ENCODE results near the gene TSKU. TPM values are rescaled to one million over a fixed set of nuclear protein-coding genes. Genes with fewer than 3 reads are reported as not detected.

TSKU gene
- polyA plus RNA-seq, 3 donors: not detected

DNA sequence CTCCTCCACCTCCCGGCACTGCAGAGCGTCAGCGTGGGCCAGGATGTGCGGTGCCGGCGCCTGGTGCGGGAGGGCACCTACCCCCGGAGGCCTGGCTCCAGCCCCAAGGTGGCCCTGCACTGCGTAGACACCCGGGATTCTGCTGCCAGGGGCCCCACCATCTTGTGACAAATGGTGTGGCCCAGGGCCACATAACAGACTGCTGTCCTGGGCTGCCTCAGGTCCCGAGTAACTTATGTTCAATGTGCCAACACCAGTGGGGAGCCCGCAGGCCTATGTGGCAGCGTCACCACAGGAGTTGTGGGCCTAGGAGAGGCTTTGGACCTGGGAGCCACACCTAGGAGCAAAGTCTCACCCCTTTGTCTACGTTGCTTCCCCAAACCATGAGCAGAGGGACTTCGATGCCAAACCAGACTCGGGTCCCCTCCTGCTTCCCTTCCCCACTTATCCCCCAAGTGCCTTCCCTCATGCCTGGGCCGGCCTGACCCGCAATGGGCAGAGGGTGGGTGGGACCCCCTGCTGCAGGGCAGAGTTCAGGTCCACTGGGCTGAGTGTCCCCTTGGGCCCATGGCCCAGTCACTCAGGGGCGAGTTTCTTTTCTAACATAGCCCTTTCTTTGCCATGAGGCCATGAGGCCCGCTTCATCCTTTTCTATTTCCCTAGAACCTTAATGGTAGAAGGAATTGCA, 13.5 kb downstream of the TSKU start:
- Histone ChIP-seq H3K4me2 (replicated peaks; ENCODE audit: extremely low read depth, low read length, poor library complexity, severe bottlenecking) (no peak overlapping the region), H3K79me2 (ENCODE audit: insufficient read depth, low read length) (no peaks in the 10 kb centered on the region), H3K36me3 (replicated peaks in 1 of 2; ENCODE audit: control insufficient read depth in 1 of 2, insufficient read depth in 2 of 2, low read length in 2 of 2) (no peaks in the 10 kb centered on the region), H2AFZ (ENCODE audit: insufficient read depth, low read depth, low read length, poor library complexity, severe bottlenecking) (no peak overlapping the region), H3K4me1 (ENCODE audit: control insufficient read depth in 1 of 2, insufficient read depth in 2 of 2, low read length in 2 of 2) (peaks cover 9 to 16% of the 10 kb centered on the region in 2 donors), H3K4me3 (replicated peaks in 1 of 3; ENCODE audit: low read depth in 2 of 3, low read length in 3 of 3) (no peak overlapping the region), H3K9ac (ENCODE audit: insufficient read depth, low read length, poor library complexity, severe bottlenecking) (no peak overlapping the region), H3K9me3 (replicated peaks in 1 of 2; ENCODE audit: control insufficient read depth in 1 of 2, insufficient read depth in 1 of 2, low read length in 2 of 2) (peaks cover 0 to 6% of the 10 kb centered on the region in 2 donors), H3K27me3 (ENCODE audit: control insufficient read depth in 2 of 2, insufficient read depth in 2 of 2, low read length in 2 of 2) (peaks cover 0 to 8% of the 10 kb centered on the region in 2 donors), H3K27ac (ENCODE audit: low read depth in 1 of 2, low read length in 2 of 2) (no peak overlapping the region), H4K20me1 (ENCODE audit: insufficient read depth, low read length) (no peaks in the 10 kb centered on the region)
- TF ChIP-seq, protein P1, sequence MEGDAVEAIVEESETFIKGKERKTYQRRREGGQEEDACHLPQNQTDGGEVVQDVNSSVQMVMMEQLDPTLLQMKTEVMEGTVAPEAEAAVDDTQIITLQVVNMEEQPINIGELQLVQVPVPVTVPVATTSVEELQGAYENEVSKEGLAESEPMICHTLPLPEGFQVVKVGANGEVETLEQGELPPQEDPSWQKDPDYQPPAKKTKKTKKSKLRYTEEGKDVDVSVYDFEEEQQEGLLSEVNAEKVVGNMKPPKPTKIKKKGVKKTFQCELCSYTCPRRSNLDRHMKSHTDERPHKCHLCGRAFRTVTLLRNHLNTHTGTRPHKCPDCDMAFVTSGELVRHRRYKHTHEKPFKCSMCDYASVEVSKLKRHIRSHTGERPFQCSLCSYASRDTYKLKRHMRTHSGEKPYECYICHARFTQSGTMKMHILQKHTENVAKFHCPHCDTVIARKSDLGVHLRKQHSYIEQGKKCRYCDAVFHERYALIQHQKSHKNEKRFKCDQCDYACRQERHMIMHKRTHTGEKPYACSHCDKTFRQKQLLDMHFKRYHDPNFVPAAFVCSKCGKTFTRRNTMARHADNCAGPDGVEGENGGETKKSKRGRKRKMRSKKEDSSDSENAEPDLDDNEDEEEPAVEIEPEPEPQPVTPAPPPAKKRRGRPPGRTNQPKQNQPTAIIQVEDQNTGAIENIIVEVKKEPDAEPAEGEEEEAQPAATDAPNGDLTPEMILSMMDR (IDR thresholded peaks at IDR 0.05): no peak
- intact Hi-C loops (cut with micrococcal nuclease): loop anchor here in 1 of 2 donors (5.0 kb wide), 1 partner anchor 74 kb away; no protein-coding TSS in a partner anchor
- no peak for DNase-seq
- Mint-ChIP-seq H3K4me1 (peaks cover 20% of the 10 kb centered on the region), H3K36me3 (no peaks in the 10 kb centered on the region), H3K4me3 (no peak overlapping the region), H3K9me3 (peaks cover 2 to 8% (median 6%) of the 10 kb centered on the region in 7 donors), H3K27me3 (ENCODE audit: low read depth in 3 of 3) (peaks cover 13 to 23% (median 15%) of the 10 kb centered on the region in 3 donors), H3K27ac (peak overlapping the region in 1 of 7 donors; percentile 77)
- 97% methylated on average over 18 of the region's 20 CpGs for WGBS (ENCODE audit: insufficient coverage)

DNA sequence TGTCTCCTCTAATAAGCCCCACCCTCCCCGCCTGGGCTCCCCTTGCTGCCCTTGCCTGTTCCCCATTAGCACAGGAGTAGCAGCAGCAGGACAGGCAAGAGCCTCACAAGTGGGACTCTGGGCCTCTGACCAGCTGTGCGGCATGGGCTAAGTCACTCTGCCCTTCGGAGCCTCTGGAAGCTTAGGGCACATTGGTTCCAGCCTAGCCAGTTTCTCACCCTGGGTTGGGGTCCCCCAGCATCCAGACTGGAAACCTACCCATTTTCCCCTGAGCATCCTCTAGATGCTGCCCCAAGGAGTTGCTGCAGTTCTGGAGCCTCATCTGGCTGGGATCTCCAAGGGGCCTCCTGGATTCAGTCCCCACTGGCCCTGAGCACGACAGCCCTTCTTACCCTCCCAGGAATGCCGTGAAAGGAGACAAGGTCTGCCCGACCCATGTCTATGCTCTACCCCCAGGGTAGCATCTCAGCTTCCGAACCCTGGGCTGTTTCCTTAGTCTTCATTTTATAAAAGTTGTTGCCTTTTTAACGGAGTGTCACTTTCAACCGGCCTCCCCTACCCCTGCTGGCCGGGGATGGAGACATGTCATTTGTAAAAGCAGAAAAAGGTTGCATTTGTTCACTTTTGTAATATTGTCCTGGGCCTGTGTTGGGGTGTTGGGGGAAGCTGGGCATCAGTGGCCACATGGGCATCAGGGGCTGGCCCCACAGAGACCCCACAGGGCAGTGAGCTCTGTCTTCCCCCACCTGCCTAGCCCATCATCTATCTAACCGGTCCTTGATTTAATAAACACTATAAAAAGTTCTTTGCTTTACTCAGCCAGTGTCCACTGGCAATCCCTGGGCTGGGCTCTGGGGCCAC, 14.4 kb downstream of the TSKU start:
- H3K27ac Mint-ChIP-seq: peak overlapping the region in 1 of 7 donors; percentile 33
- 92% methylated on average over 4 of the region's 11 CpGs for WGBS (ENCODE audit: insufficient coverage)
- no peak overlapping the region for H3K27ac ChIP-seq (ENCODE audit: low read depth in 1 of 2, low read length in 2 of 2)
- no peak overlapping the region for H3K9ac ChIP-seq (ENCODE audit: insufficient read depth, low read length, poor library complexity, severe bottlenecking)
- H3K9me3 ChIP-seq (replicated peaks in 1 of 2; ENCODE audit: control insufficient read depth in 1 of 2, insufficient read depth in 1 of 2, low read length in 2 of 2): peaks cover 0 to 6% of the 10 kb centered on the region in 2 donors
- no peaks in the 10 kb centered on the region for H3K36me3 Mint-ChIP-seq
- H3K27me3 ChIP-seq (ENCODE audit: control insufficient read depth in 2 of 2, insufficient read depth in 2 of 2, low read length in 2 of 2): peaks cover 0 to 8% of the 10 kb centered on the region in 2 donors
- peaks cover 16 to 19% (median 18%) of the 10 kb centered on the region in 3 donors for H3K27me3 Mint-ChIP-seq (ENCODE audit: low read depth in 3 of 3)
- no peaks in the 10 kb centered on the region for H3K79me2 ChIP-seq (ENCODE audit: insufficient read depth, low read length)
- TF ChIP-seq, protein P1 (IDR thresholded peaks at IDR 0.05): no peak
- H3K9me3 Mint-ChIP-seq: peaks cover 0 to 4% (median 4%) of the 10 kb centered on the region in 7 donors
- H4K20me1 ChIP-seq (ENCODE audit: insufficient read depth, low read length): no peaks in the 10 kb centered on the region
- no peak overlapping the region for H3K4me3 ChIP-seq (replicated peaks in 1 of 3; ENCODE audit: low read depth in 2 of 3, low read length in 3 of 3)
- peaks cover 9 to 11% of the 10 kb centered on the region in 2 donors for H3K4me1 ChIP-seq (ENCODE audit: control insufficient read depth in 1 of 2, insufficient read depth in 2 of 2, low read length in 2 of 2)
- intact Hi-C loops (cut with micrococcal nuclease): loop anchor here (2.0 to 5.0 kb wide), 3 partner anchors 63 to 75 kb away; no protein-coding TSS in a partner anchor
- no peaks in the 10 kb centered on the region for H3K36me3 ChIP-seq (replicated peaks in 1 of 2; ENCODE audit: control insufficient read depth in 1 of 2, insufficient read depth in 2 of 2, low read length in 2 of 2)
- peak overlapping the region in 1 of 2 donors; percentile 33 for H3K4me3 Mint-ChIP-seq
- no peak for DNase-seq
- no peak overlapping the region for H3K4me2 ChIP-seq (replicated peaks; ENCODE audit: extremely low read depth, low read length, poor library complexity, severe bottlenecking)
- H2AFZ ChIP-seq (ENCODE audit: insufficient read depth, low read depth, low read length, poor library complexity, severe bottlenecking): no peak overlapping the region
- H3K4me1 Mint-ChIP-seq: peaks cover 14% of the 10 kb centered on the region

All from CD14-positive monocyte (primary cell).